GM21786 (cell line): ENCODE results near the gene EPB42.
"Not testable (repeated sequence)": the region's sequence is repeated elsewhere in the genome, so short reads cannot be mapped to it uniquely, and the experiment has no call there.

Experiments
- ATAC-seq: cut with Tn5 transposase; IDR thresholded peaks from one replicate; pipeline ENCODE4 v1.9.1; 2021; ENCODE audit not compliant: unreplicated experiment

The EPB42 gene

GRCh38 chr15:43213466-43213865, 7.4 kb downstream of the EPB42 start:
- no peak for ATAC-seq

GRCh38 chr15:43212951-43213350, 7.9 kb downstream of the EPB42 start:
- ATAC-seq = no peak

- ATAC-seq = no peak
Measured at GRCh38 chr15:43212299-43212698, 8.5 kb downstream of the EPB42 start.

GRCh38 chr15:43211224-43211735, 9.5 kb downstream of the EPB42 start:
- no peak for ATAC-seq

GRCh38 chr15:43210807-43211206, 10.0 kb downstream of the EPB42 start:
- no peak for ATAC-seq

- no peak for ATAC-seq
Measured at GRCh38 chr15:43210172-43210745, 10.6 kb downstream of the EPB42 start.

- ATAC-seq = no peak
Measured at GRCh38 chr15:43209059-43209824, 11.6 kb downstream of the EPB42 start.

GRCh38 chr15:43208052-43209002, 12.5 kb downstream of the EPB42 start:
- no peak for ATAC-seq

- no peak for ATAC-seq
Measured at GRCh38 chr15:43207024-43207423, 13.8 kb downstream of the EPB42 start.

GRCh38 chr15:43206054-43206453, 14.8 kb downstream of the EPB42 start:
- no peak for ATAC-seq

- no peak for ATAC-seq
Measured at GRCh38 chr15:43204016-43204901, 16.6 kb downstream of the EPB42 start.

- no peak for ATAC-seq
Measured at GRCh38 chr15:43199945-43200488, 20.8 kb downstream of the EPB42 start.

GRCh38 chr15:43198992-43199391, 21.8 kb downstream of the EPB42 start:
- no peak for ATAC-seq

- not testable (repeated sequence) for ATAC-seq
Measured at GRCh38 chr15:43198556-43198955, 22.3 kb downstream of the EPB42 start.

GRCh38 chr15:43197773-43198172, 23.0 kb downstream of the EPB42 start:
- ATAC-seq = not testable (repeated sequence)

- no peak for ATAC-seq
Measured at GRCh38 chr15:43196760-43197548, 23.9 kb downstream of the EPB42 start.

GRCh38 chr15:43194795-43195194, 26.0 kb downstream of the EPB42 start:
- no peak for ATAC-seq

GRCh38 chr15:43193710-43194109, 27.1 kb downstream of the EPB42 start:
- ATAC-seq = no peak

GRCh38 chr15:43190178-43190577, 30.6 kb downstream of the EPB42 start:
- ATAC-seq = no peak
